ENCODE results near the gene PLEKHA8.

DNA sequence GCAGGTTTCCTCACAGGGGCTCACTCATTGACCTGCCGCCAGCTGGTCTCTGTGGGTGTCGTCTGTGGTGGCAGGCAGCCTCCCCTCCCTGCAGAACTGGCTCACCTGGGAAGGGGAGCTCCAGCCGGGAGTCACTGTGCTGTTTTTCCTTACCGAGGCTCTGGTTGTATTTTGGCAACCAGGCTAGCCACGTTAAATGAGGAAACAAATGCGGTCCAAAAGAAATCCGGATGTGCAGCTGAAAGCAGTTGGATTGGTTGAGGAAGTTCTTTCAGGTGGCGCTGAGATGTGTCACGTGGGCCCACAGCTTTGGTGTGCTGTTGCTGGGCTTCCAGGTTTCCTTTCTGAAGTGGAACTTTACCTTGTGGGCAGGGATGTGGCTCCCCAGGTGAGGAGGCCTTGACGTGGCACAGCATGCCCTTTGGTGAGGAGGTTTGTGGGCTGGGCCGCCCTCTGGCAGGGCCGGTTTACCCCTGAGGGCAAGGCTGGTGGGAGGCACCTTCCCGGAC lies 120.8 kb downstream of the PLEKHA8 start:
- TF ChIP-seq, protein P1, sequence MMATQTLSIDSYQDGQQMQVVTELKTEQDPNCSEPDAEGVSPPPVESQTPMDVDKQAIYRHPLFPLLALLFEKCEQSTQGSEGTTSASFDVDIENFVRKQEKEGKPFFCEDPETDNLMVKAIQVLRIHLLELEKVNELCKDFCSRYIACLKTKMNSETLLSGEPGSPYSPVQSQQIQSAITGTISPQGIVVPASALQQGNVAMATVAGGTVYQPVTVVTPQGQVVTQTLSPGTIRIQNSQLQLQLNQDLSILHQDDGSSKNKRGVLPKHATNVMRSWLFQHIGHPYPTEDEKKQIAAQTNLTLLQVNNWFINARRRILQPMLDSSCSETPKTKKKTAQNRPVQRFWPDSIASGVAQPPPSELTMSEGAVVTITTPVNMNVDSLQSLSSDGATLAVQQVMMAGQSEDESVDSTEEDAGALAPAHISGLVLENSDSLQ (IDR thresholded peaks at IDR 0.05) = no peak
- TF ChIP-seq BHLHE40 (IDR thresholded peaks at IDR 0.05; ENCODE audit: borderline replicate concordance) = no peak
